Measurements from ENCODE around the gene FAM120AOS.

GRCh38 chr9:93471124-93471523 lies 17.7 kb upstream of the FAM120AOS start:
- TF ChIP-seq EZH2 (IDR thresholded peaks at IDR 0.05; ENCODE audit: insufficient read depth, poor library complexity, severe bottlenecking): no peak
- no peak for TF ChIP-seq EZH2phosphoT487 (IDR thresholded peaks at IDR 0.05; ENCODE audit: insufficient read depth, low read depth)
